GM06990 (cell line): ENCODE measurements around the gene HIRA.

Source experiments
- DNase-seq: peaks from one replicate; pipeline ENCODE4 v3.0.0-alpha.2; 2011; ENCODE audit not compliant: insufficient read length; ENCODE audit errors: extremely low read depth
- H3K27me3 ChIP-seq: replicated peaks from 2 replicates; pipeline ENCODE4 v1.6.0; 2011; ENCODE audit warnings: low read length; ENCODE audit not compliant: control insufficient read depth, insufficient read depth
- H3K36me3 ChIP-seq: 2 replicates; pipeline ENCODE4 v1.5.1; 2011; ENCODE audit warnings: low read length; ENCODE audit not compliant: control insufficient read depth, insufficient read depth
- H3K4me3 ChIP-seq: replicated peaks from 2 replicates; pipeline ENCODE4 v1.5.1; 2011; ENCODE audit warnings: low read depth, mild to moderate bottlenecking, control low read depth, low read length
- TF ChIP-seq, protein P1 (sequence below): IDR thresholded peaks from 2 replicates; pipeline ENCODE4 v1.5.1; 2011; ENCODE audit warnings: low read length, control low read depth, mild to moderate bottlenecking, inconsistent platforms; ENCODE audit not compliant: insufficient read depth, poor library complexity, severe bottlenecking

Gene HIRA

DNA sequence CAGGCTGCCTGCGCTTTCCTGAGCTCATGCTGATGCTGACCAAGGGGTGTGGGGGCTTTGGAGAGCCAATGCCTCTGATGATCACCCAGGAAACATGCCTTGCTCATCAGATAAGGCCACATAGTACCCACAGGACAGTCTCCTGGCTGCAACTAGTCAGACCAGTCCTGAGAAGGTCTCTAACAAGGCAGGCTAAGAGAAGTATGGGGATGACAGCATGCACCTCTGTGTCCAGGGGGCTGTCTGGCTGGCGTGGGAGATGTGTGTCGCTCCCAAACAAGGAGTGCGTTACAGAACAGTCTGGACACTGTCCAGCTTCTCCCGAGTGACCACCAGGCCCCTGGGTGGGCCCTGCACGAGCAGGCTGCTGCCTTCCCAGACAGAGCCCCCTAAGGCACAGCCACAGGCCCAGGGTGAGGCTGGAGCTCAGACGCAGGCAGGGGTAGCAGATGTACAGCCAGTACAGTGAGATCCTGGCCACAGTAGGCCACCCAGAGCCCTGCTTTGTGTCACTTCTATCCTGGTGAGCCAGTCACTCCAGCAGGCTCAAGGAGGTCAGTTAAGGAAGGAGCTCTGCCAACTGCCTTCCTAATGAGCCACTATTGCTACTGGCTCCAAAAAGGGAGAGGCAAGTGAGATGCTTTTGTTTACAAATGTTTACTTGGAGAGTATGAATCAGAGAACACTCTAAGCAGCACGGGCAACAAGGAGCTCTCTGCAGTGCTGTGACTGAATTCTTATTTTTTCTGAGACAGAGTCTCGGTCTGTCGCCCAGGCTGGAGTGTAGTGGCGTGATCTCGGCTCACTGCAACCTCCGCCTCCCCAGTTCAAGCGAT, 74.0 kb downstream of the HIRA start:
- TF ChIP-seq, protein P1, sequence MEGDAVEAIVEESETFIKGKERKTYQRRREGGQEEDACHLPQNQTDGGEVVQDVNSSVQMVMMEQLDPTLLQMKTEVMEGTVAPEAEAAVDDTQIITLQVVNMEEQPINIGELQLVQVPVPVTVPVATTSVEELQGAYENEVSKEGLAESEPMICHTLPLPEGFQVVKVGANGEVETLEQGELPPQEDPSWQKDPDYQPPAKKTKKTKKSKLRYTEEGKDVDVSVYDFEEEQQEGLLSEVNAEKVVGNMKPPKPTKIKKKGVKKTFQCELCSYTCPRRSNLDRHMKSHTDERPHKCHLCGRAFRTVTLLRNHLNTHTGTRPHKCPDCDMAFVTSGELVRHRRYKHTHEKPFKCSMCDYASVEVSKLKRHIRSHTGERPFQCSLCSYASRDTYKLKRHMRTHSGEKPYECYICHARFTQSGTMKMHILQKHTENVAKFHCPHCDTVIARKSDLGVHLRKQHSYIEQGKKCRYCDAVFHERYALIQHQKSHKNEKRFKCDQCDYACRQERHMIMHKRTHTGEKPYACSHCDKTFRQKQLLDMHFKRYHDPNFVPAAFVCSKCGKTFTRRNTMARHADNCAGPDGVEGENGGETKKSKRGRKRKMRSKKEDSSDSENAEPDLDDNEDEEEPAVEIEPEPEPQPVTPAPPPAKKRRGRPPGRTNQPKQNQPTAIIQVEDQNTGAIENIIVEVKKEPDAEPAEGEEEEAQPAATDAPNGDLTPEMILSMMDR = no peak
- peaks cover 68% of the 10 kb centered on the region for H3K36me3 ChIP-seq
- no peaks in the 10 kb centered on the region for H3K27me3 ChIP-seq
- no peak for DNase-seq
- no peak overlapping the region for H3K4me3 ChIP-seq

DNA sequence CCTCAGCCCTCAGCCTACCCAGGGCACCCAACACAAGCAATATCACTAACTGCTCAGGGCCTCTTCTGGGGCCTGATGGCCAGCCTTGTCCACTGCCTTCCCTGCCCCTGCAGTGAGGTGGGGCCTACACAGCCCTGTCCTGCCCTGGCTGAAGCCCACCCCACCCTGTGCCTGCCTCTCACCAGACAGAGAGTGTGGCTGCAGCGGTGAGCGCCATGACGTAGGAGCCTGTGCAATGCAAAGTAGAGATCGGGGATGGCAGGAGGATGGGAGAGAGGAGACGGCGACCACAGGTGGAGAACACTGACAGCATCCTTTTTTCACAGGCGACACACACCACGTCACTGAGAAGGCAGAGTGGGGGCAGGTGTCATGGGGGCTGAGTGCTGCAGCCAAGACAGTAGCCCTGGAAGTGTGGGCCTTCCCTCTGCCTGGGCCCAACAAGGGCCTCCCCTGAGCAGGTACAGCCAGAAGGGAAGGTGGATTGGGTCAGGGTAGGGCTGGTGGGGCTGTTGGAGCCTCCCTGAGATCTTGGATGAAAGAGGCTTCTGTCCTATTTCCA, 74.7 kb downstream of the HIRA start:
- H3K4me3 ChIP-seq = no peak overlapping the region
- no peaks in the 10 kb centered on the region for H3K27me3 ChIP-seq
- H3K36me3 ChIP-seq = peaks cover 72% of the 10 kb centered on the region
- DNase-seq = no peak
- TF ChIP-seq, protein P1 = no peak

DNA sequence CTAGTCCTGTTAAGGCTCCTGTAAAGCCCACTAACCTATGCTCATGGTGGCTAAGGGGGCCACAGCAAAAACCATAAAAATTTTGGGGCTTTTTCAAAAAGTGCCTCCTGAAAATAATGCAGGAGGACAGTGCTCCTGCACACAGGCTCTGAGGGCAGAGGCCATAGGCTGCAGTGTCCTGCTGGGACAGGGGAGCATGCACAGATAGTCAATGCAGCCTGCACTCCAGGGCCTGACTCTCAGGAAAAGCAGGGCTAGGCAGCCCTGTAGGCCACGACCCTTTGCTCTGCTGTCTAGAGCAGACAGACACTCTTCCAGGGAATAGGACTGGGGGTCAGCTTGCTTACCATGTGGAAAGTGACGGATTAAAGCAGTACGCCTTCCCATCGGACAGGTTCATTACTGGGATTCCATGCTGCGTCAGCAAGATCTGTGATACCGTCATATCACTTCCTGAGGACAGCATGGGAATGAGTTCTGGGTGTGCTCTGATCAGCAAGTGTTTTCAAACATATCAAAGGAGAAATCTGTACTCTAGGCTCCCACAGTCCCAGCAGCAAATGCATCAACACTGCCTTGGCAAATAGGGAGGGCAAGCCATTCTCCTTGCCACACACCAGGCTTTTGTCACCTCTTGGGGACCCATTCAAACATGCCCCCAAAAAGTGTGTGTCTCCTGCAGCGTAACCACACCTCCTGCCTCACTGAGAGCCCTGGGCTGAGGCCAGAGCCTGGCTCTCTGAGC, 75.9 kb downstream of the HIRA start:
- TF ChIP-seq, protein P1 = no peak
- peaks cover 69% of the 10 kb centered on the region for H3K36me3 ChIP-seq
- no peak overlapping the region for H3K4me3 ChIP-seq
- no peaks in the 10 kb centered on the region for H3K27me3 ChIP-seq
- DNase-seq = no peak

DNA sequence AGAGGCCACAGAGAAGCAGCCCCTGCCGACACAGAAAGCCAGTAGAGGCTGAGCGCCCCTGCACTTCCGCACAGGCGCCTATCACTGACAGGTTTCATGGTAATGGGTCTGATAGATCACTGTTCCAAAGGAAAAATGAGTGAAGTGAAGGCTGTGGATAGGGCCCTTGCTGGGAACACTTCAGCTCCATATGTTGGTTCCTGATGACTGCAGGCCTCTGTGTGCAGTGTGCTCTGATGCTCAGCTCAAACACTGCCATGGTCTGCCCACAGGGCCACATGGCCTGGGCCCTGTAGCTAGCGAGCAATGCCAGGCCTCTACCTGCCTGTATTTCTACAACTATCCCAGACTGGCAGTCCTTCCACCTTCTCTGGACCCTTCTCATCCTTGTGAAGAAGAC, 77.3 kb downstream of the HIRA start:
- peaks cover 63% of the 10 kb centered on the region for H3K36me3 ChIP-seq
- no peak for DNase-seq
- no peak overlapping the region for H3K4me3 ChIP-seq
- H3K27me3 ChIP-seq = no peaks in the 10 kb centered on the region
- TF ChIP-seq, protein P1 = no peak

DNA sequence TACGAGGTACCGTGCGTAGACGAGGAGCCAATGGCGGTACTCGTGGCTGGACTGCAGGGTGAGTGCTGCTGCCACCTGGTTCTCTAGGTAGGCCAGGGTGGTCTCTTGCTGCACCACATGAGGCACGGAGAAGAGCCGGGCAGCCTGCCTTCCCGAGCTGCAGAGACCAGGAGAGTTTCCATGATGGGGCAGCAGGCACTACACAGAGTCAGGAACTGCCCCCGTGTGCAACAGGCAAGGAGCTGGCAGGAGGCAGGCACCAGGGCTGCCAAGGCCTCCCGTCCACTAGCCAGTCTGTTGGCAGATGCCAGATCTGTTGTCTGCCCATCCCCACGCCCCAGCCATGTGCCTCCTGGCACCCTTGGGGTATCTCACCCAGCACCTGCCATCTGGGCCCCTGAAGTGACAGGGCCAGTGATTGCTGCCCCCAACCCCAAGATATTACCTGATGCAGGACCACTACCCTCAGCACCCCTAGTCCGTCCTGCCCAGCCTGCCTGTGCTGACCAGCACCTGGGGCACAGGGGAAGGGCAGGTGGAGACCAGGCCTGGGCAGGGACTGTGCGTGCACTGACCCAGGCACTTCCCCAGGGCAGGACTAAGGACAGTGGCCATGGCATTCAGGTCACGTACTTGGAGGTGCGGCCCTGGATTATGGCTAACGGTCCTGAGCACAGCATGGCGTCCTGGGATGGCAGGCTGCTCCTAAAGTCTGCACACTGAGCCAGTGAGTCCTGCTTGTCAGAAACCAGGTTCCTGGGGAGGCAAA, 78.0 kb downstream of the HIRA start:
- peaks cover 56% of the 10 kb centered on the region for H3K36me3 ChIP-seq

More for the DNA sequence above, 78.0 kb downstream of the HIRA start:
- Histone ChIP-seq H3K27me3 (no peaks in the 10 kb centered on the region), H3K4me3 (no peak overlapping the region)
- TF ChIP-seq, protein P1 = no peak
- DNase-seq = no peak
